ENCODE measurements around the gene FIBCD1.

Gene FIBCD1, protein sequence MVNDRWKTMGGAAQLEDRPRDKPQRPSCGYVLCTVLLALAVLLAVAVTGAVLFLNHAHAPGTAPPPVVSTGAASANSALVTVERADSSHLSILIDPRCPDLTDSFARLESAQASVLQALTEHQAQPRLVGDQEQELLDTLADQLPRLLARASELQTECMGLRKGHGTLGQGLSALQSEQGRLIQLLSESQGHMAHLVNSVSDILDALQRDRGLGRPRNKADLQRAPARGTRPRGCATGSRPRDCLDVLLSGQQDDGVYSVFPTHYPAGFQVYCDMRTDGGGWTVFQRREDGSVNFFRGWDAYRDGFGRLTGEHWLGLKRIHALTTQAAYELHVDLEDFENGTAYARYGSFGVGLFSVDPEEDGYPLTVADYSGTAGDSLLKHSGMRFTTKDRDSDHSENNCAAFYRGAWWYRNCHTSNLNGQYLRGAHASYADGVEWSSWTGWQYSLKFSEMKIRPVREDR

DNA sequence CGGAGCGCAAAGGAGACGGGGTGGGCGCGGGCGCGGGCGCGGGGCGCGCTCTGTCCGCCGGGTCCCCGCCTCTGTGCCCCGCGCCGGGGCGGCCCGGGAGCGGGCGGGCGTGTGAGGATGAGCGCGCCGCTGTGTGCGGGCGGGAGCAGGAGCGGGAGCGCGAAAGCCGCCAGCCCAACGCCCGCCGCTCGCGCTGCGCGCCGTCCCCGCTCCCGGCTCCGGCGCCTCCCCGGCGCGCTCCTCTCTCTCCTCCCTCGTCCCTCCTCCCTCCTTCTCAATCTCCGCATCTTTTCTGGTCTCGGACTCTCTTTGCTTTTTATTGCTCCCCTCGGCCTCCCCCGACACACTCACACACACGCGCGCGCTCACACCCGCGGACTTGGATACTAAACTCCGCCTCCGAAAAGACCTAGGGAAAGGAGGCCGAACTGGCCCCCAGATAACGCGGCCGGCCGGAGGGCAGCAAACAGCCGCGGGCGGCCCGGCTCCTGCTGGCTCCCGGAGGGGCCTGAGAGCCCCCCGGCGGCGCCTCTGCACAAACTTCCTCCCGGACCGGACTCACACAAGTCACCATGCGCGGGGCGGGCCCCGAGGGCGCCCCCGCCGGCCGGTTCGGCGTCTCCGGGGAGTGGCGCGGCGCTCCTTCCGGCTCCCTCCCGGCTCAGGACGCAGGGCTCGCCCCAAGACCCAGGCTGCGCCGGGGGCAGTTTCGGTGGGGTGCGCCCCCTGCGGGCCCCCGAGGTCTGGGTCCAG lies at the start of gene FIBCD1:
TSS of gene FIBCD1 (minus strand) at position 596 of the 753 bp plus-strand sequence. CDS start 640 bp downstream, outside the sequence.
- DNase-seq: no peak

DNA sequence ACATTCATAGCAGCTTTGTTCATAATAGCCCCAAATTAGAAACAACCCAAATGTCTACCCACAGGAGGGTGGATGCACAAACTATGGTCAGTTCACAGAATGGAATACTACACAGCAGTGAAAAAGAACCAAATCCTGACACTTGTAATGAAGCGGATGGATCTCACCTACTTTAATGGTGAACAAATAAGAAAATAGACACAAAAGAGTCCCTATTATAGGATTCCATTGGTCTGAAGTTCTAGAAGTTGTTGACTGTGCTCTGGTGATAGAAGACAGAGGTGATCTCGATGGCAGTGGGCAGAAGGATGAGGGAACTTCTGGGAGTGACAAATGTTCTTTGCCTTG lies 49.3 kb upstream of the FIBCD1 start:
- DNase-seq: no peak

DNA sequence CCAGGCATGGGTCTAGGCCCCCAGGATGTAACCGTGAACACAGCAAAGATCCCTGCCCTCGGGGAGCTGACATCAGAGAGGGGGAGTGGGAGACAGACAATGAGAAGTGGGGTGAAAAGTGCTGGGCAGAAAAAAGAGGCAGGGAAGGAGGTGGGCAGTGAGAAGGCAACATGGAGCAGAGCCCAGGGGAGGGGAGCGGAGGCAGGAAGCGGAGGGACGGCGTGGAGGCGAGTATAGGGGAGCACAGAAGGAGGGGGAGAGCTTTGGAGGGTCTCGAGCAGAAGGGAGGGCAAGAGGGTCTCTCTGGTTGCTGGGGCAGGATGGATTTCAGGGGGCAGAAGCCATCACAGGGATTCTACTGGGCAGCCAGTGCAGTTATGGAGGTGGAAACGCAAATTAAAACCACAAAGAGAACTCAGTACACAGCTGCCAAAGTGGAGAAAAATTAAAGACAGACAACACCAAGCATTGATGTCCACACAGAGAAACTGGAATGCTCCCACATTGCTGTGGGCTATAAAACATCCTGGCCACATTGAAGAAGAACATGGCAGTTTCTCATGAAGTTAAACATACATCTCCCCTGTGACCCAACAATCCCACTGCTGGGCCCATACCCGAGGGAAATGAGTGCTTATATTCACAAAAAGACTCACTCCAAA lies 48.8 kb upstream of the FIBCD1 start:
- DNase-seq: no peak

DNA sequence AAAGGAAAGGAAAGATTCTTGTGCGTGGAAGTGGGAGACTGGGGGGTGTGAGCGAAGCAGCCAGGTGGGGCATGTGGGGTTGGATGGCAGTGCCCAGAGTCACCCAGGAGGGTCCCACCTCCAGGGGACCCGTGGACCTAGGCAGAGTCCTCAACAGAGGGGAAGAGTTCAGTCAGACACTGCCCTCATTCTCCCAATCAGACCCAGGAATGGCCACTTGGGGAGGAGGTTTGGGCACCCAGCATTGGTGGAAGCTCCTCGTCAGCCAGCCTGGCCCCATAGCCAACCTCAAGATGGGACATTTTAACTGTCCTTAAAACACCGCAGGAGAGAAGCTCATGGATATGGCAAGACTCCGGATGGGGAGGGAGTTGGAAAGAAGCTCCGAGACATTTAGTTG lies 48.0 kb upstream of the FIBCD1 start:
- DNase-seq: no peak

DNA sequence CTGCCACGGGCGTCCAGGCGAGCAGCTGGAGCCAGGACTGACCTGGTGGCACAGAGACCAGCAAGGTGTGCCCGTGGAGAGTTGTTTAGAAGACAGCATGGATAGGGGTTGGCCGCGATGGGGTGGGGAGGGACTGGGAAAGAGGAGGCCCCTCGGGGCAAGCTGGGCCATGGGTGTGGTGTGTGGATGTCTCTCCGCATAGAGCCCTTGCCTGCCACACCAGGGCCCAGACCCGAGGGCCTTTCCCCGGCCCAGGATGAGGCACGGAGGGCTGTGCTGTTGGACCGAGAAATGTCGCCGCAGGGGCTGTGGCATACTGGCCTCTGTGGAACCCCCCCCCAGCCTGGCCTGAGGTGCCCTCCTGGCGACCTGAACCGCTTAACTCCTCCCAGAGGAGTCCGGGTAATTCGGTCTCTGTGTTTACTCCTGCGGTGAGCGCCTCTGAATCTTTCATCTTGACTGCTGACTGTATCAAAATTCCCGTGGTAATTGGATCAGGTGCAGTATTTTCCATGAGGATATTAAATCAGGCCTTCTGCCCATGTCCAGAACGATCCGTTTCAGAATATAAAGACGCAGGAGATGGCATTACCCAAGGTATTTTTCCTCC lies 47.4 kb upstream of the FIBCD1 start:
- no peak for DNase-seq

DNA sequence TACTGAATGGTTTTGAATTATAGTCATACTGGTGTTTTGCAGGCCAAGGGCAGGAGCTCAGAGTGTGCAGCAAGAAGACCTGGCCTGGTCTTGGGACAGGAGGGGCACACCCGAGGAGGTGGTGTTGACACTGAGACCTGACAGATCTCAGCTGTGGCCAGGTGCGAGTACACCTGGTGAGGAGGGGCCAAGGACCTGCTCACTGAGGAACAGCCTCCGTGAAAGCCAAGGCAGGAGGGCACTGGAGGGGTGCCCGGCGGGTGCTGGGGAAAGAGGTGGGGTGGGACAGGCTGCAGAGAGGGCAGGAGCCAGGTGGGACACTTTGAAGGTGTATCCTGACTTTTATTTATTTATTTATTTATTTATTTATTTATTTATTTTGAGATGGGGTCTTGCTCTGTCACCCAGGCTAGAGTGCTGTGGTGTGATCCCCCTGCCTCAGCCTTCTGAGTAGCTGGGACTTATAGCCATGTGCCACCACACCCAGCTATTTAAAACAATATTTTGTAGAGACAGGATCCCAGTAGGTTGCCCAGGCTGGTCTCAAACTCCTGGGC lies 46.6 kb upstream of the FIBCD1 start:
- DNase-seq: no peak

DNA sequence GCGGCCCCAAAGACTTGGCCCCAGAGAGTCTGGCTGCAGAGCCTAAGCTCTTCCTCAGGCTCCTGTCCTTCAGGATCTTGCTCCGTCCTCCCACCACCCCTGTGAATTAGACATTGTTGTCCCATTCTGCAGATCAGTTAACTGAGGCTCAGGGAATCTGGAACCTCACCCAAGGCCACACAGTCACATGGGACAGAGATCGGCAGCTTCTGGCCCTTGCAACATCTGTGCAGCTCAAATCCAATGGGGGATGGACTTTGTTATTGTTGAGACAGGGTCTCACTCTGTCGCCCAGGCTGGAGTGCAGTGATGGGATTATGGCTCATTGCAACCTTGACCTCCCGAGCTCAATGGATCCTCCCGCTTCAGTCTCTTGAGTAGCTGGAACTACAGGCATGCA lies 46.0 kb upstream of the FIBCD1 start:
- DNase-seq: no peak

DNA sequence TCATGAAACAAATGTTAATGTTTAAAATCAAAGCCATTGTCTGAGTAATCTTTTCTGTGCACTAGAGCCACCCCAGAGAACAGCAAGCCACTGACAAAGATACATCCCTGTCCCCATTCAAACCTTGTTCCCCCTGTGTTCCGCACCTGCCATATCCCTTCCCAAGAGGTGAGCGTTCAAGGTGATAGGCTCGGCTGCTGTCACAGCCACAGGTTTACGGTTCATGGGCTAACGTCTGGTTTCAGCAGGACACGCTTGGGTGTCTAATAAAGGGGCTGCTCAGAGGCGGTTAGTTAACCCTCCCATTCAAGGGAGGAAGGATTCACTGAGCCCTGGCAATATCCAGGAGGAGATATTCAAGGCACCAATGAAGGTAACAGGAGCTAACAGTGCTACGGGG lies 45.5 kb upstream of the FIBCD1 start:
- no peak for DNase-seq

DNA sequence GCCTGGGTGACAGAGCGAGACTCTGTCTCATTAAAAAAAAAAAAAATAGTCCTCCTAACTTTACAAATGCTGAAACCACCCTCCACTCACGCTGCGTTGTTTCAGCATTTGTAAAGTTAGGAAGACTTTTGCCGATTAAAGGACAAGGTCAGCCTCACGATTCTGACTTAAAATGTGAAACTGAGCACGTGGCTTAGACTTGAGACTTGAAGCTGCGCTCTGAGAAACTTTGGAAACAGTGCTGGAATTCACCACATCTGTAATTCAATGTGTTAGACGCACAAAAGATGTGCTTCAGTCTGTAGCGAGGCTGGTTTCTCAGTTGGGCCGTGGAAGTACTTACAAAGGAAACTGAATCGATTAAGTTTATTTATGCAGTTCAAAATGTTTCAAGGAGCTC lies 44.9 kb upstream of the FIBCD1 start:
- no peak for DNase-seq

DNA sequence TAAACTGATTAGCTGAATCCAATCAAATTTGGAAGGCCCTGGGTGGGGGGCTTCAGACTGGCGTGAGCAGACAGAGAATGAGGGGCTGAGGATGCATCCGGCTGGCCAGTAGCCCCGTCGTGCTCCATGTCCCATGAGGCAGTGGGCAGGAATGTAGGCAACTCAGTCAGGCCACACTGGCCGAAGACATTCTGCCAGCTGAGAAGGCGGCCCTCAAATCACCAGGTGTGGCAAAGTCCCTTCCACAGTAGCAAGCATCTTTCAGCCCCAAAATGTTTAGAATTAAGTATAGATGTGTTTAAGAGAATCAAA lies 44.3 kb upstream of the FIBCD1 start:
- no peak for DNase-seq

DNA sequence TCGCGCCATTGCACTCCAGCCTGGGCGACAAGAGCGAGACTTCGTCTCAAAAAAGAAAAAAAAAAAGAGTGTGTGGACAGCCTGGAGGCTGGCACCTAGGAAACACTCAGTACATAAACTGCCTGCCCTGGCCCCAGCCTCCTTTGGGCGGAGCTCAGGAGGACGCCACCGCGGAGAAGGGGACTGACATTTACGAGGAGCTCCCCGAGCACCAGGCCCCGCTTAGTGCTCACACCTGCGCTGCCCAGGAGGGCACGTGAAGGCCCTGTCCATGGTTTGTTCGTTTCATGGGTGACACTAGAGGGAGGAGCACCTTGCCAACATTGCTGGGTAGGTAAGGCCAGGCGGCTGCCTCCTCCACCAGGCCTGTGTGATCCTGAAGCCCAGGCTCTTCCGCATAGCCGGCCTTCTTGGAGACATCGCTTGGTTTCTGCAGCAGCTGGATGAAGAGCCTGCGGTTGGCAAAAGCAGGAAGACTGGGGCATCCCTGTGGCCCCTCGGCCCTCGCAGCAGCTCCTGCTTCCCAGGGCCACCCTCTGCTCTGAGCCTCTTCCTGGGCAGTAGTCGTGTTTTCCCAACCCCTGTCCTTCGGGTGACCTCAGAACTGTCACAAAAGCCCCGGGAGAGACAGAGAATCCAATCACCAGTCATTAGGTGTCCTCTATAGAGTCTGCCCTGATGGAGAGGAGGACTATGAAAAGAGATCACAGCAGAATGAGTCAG lies 43.8 kb upstream of the FIBCD1 start:
- DNase-seq: no peak

DNA sequence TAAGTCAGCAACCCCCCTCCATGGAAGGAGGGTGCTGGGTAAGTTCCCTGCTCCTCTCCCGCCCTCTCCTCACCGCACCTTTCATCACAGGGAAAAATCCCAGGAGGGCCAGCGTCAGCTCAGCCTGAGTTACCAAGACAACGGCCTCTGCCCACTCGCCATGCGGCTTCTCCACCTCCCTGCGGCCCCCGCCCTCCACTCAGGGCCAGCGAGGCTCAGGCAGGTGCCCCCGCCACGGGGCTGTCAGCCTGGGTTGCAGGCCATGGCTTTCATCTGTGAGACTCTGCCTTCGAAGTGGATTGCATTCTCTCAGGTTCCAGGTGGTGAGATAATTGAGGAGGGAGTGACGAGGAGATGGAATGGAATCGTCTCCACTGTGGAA lies 42.7 kb upstream of the FIBCD1 start:
- DNase-seq: no peak

DNA sequence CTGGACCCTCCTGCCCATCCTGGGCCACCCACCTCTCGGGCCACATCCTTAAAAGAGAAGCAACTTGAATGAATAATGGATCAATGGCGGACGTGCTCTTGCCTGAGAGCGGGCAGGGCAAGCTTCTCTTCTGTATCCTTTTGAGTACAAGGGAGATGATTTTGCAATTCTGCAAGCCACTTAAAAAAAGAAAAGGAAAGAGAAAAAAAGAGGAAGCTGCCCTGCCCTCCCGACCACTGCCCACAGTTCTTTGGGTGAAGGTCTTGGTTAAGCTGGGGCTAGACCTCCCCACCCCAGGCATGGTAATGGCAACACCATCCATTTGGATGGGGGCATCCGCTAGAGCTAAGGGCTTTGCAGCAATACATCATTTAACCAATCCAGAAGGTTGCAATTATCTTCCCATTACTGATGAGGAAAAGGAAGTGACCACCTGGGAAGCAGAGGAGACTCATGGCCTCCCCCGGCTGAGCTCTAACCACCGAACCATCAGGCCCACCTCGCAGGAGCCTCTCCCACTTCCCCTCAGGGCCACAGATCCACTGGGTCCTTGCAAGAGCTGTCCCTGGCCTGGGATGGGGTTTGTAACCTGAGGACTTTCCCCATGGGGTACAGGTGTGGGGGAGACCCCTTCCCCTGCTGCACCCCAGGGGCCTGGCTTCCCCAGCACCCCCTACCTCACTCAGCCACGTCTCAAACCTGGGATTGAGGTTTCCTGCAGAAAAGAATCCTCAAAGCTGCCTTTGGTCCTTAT lies 42.1 kb upstream of the FIBCD1 start:
- peak; percentile 59 for DNase-seq

DNA sequence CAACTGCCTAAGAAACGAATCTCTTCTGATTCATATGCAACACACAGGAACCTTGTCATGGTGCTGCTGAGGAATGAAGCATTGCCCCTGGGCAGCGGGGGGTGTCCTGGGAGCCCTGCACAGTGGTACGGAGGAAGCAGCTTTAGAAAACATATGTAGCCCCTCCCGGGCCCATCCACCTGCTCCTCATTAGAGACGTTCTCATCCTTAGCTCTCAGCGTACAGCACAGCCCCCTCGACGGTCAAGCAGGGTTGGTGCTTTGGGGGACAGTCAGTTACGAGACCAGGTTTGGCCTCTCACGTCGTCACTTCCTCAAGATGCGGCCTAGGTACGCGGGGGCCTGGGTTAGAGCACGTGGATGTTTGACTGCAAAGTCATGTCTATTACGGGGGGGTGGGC lies 41.5 kb upstream of the FIBCD1 start:
- DNase-seq: no peak

DNA sequence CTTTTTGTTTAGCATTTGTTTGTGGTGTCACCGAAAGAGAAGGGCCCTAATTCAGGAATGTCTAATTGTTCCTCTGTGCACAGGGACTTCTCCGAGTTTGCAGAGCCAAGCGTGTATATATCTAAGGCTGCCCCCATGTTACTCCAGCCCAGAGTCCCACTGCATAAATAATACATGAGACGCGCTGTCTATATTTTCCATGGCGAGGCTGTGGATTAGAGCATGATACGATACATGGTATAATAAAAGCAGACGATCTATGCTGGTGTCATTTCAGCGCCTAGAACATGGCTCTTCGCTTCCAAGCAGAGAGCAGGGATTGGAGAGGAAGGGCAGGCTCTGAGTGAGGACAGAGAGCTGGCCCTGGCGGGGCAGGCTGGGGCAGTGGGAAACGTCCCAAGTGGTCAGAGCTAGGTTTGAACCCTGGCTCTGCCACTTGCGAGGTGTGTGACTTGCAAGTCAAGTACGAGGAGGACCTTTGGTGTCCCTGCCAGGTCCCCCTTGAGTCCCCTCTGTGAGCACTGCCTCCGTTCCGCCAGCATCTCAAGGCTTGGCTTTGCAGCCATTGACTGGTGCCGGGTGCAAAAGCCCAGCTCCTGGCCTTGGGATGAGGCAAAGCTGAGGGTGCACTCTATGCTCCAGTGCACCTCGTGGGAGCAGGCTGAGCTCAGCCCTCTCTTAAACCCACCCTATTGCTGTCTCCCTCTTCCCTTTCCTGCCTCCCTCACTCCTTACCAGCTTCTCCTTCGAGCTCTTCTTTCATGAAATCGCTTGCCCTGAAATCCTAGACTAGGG lies 40.7 kb upstream of the FIBCD1 start:
- no peak for DNase-seq

DNA sequence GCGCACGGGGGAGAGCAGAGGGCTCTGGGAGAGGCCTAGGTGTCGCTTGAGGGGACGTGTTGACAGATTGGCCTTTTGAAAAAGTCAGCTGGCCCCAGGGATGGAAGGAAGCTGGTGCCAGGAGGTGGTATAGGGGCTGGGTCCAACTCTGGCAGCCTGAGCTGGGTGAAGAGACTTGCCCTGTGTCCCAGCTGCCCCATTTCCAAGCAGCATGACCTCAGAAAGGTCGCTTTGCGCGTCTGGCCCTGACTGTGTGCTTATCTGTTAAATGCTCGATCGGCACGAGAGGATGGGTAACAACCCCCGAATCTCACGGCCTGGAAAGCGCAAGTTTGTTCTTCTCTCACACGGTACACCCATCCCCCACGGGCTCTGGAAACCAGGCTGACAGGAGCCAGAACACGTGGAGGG lies 38.8 kb upstream of the FIBCD1 start:
- no peak for DNase-seq

DNA sequence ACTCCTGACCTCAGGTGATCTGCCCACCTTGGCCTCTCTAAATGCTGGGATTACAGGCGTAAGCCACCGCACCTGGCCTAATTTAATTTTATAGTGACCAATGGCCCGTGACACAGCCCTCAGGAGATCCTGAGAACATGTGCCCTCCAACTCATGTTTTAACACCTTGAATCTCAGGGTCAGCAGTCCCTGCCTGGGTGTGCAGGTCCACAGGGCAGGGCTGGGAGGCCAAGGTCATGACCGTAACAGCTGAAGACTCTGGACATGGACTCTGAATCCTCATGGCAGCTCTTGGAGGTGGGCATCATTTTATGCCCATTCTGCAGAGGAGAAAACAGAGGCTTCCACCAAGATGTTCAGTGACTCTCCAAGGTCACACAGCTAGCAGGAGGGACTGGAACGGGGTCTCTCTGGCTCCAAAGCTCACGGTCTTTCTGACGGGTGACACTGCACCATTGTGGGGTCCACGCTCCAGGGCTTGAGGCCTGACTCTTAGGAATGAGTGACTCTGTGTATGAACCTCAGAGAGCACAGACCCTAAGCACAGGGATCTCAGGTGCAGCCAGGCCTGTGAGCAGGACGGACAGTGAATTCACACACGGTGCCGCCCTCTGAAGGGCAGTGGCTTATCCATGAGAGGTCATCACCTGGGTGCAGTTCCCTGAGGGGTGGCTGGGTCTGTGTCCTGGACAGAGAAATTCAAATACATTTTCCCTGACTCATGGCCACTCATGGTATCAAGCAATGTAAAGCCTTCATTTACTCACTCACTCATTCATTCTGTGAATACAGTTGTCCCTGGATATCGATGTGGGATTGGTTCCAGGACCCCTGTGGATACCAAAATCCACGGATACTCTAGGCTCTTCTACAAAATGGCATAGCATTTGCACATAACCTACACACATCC lies 37.1 kb upstream of the FIBCD1 start:
- DNase-seq: no peak

DNA sequence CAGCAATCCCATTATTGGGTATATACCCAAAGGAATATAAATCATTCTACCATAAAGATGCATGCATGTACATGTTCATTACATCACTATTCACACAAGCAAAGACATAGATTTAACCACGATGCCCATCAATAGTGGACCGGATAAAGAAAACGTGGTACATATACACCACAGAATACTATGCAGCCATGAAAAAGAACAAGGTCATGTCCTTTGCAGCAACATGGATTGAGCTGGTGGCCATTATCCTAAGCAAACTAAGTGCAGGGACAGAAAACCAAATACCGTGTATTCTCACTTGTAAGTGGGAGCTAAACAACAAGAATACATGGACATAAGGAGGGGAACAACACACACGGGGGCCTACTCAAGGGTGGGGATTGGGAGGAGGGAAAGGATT lies 36.1 kb upstream of the FIBCD1 start:
- no peak for DNase-seq

DNA sequence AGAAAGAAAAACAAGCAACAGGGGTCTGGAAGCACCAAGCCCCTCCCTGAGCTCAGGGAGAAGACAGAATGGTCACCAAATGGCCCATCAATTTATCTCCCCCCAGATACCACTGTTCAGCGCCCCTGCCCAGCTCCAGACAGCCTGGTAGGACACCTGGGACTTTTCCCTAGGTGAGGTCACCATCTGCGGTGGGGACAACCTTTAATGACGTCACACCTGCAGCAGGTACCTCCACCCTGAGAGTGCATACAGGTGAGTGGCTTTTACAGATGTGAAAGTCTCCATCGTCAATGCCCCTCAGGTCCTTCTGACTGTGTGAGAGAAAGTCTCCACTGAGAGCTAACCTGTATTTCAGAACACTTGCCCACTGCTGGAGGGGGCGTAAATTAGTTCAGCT lies 35.6 kb upstream of the FIBCD1 start:
- no peak for DNase-seq
